Measurements from ENCODE around the gene AACS. TPM values are rescaled to one million over a fixed set of nuclear protein-coding genes. Genes with fewer than 3 reads are reported as not detected.

AACS gene
- total RNA-seq, 4 donors from 2014 or later: 15.3 to 79.1 (median 29.7) TPM

- TF ChIP-seq CTCF (IDR thresholded peaks at IDR 0.05; ENCODE audit: low read depth): no peak
Measured at GRCh38 chr12:125083072-125083471, 17.8 kb downstream of the AACS start.

- TF ChIP-seq CTCF (IDR thresholded peaks at IDR 0.05; ENCODE audit: low read depth): no peak
Measured at GRCh38 chr12:125089083-125089482, 23.8 kb downstream of the AACS start.

GRCh38 chr12:125089626-125090025 lies 24.4 kb downstream of the AACS start:
- TF ChIP-seq CTCF (IDR thresholded peaks at IDR 0.05; ENCODE audit: low read depth): no peak

- TF ChIP-seq CTCF (IDR thresholded peaks at IDR 0.05; ENCODE audit: low read depth): no peak
Measured at GRCh38 chr12:125090437-125090836, 25.2 kb downstream of the AACS start.

GRCh38 chr12:125091401-125091800 lies 26.2 kb downstream of the AACS start:
- no peak for TF ChIP-seq CTCF (IDR thresholded peaks at IDR 0.05; ENCODE audit: low read depth)

- no peak for TF ChIP-seq CTCF (IDR thresholded peaks at IDR 0.05; ENCODE audit: low read depth)
Measured at GRCh38 chr12:125092108-125092871, 27.1 kb downstream of the AACS start.

GRCh38 chr12:125092872-125093680 lies 27.8 kb downstream of the AACS start:
- no peak for TF ChIP-seq CTCF (IDR thresholded peaks at IDR 0.05; ENCODE audit: low read depth)
